HT1080 (cell line): Measurements from ENCODE around the gene ATP6V0A4. TPM values are rescaled to one million over a fixed set of nuclear protein-coding genes. Genes with fewer than 3 reads are reported as not detected.
"Not testable (repeated sequence)": the region's sequence is repeated elsewhere in the genome, so short reads cannot be mapped to it uniquely, and the experiment has no call there.

Experiments
- DNase-seq: peaks from one replicate; pipeline ENCODE4 v3.0.0-alpha.2; 2015; ENCODE audit warnings: low read depth
- total RNA-seq: library from RNA; depleted of rRNA; stranded (reverse); fragments of >200 nt; shearing (Covaris generic); gene quantifications from 2 replicates; pipeline ENCODE4 v1.2.3, GENCODE V29; 2014

Gene ATP6V0A4
- total RNA-seq, 1 experiment from 2014 or later = 0.47 TPM

- DNase-seq = no peak
Measured at GRCh38 chr7:138804618-138805017, 6.6 kb upstream of the ATP6V0A4 start.

GRCh38 chr7:138802706-138803105 lies 4.7 kb upstream of the ATP6V0A4 start:
- no peak for DNase-seq

GRCh38 chr7:138801256-138801655 lies 3.3 kb upstream of the ATP6V0A4 start:
- DNase-seq = no peak

- DNase-seq = no peak
Measured at GRCh38 chr7:138799336-138800000, 1.5 kb upstream of the ATP6V0A4 start.

GRCh38 chr7:138798836-138799235 lies 840 bp upstream of the ATP6V0A4 start:
- no peak for DNase-seq

- DNase-seq = not testable (repeated sequence)
Measured at GRCh38 chr7:138797046-138797445, 950 bp downstream of the ATP6V0A4 start.

GRCh38 chr7:138796038-138796615 lies 1.9 kb downstream of the ATP6V0A4 start:
- DNase-seq = no peak

GRCh38 chr7:138785587-138786437 lies 12.2 kb downstream of the ATP6V0A4 start:
- DNase-seq = peak; percentile 59

GRCh38 chr7:138784692-138785091 lies 13.3 kb downstream of the ATP6V0A4 start:
- no peak for DNase-seq

- no peak for DNase-seq
Measured at GRCh38 chr7:138781004-138781403, 17.0 kb downstream of the ATP6V0A4 start.

- no peak for DNase-seq
Measured at GRCh38 chr7:138776166-138776833, 21.7 kb downstream of the ATP6V0A4 start.

- no peak for DNase-seq
Measured at GRCh38 chr7:138773817-138774216, 24.2 kb downstream of the ATP6V0A4 start.

GRCh38 chr7:138773176-138773575 lies 24.8 kb downstream of the ATP6V0A4 start:
- no peak for DNase-seq

GRCh38 chr7:138770904-138771303 lies 27.1 kb downstream of the ATP6V0A4 start:
- DNase-seq = no peak

GRCh38 chr7:138768241-138768640 lies 29.8 kb downstream of the ATP6V0A4 start:
- no peak for DNase-seq

GRCh38 chr7:138756591-138757242 lies 41.3 kb downstream of the ATP6V0A4 start:
- no peak for DNase-seq

- peak; percentile 10 for DNase-seq
Measured at GRCh38 chr7:138755842-138756590, 42.0 kb downstream of the ATP6V0A4 start.

GRCh38 chr7:138755331-138755747 lies 42.7 kb downstream of the ATP6V0A4 start:
- no peak for DNase-seq

- DNase-seq = no peak
Measured at GRCh38 chr7:138753610-138754009, 44.4 kb downstream of the ATP6V0A4 start.

- DNase-seq = no peak
Measured at GRCh38 chr7:138753150-138753518, 44.9 kb downstream of the ATP6V0A4 start.
